Fibroblast of lung (primary cell): ENCODE results near the gene DSG1. TPM values are rescaled to one million over a fixed set of nuclear protein-coding genes. Genes with fewer than 3 reads are reported as not detected.

ENCODE experiments used
- DNase-seq, 2 donors: peaks; one replicate each; pipeline versions ENCODE4 v3.0.0 to v3.0.0-alpha.2; 2010; ENCODE audit warnings: low read depth in 2 of 2
- H2AFZ ChIP-seq: 2 replicates; pipeline ENCODE4 v1.5.1; 2012; ENCODE audit warnings: low read length, control low read depth, inconsistent platforms
- H3K27ac ChIP-seq: 2 replicates; pipeline ENCODE4 v1.5.1; 2011; ENCODE audit warnings: low read length, control low read depth; ENCODE audit not compliant: insufficient read depth
- H3K27me3 ChIP-seq: 2 replicates; pipeline ENCODE4 v1.5.1; 2011; ENCODE audit warnings: mild to moderate bottlenecking, low read length; ENCODE audit not compliant: control insufficient read depth, insufficient read depth
- H3K36me3 ChIP-seq: 2 replicates; pipeline ENCODE4 v1.5.1; 2011; ENCODE audit warnings: low read length; ENCODE audit not compliant: control insufficient read depth, insufficient read depth
- H3K4me1 ChIP-seq: 2 replicates; pipeline ENCODE4 v1.5.1; 2011; ENCODE audit warnings: low read length; ENCODE audit not compliant: control insufficient read depth, insufficient read depth; ENCODE audit errors: extremely low read depth
- H3K4me2 ChIP-seq: 2 replicates; pipeline ENCODE4 v1.5.1; 2011; ENCODE audit warnings: low read length, control low read depth; ENCODE audit not compliant: insufficient read depth; ENCODE audit errors: extremely low read depth
- H3K4me3 ChIP-seq, 4 experiments: fragments of 200-600 bp in 1 of 4; sonication (generic) in 1 of 4; replicated peaks in 1 of 4; 2 replicates each; pipeline ENCODE4 v1.5.1; 2011 to 2016; ENCODE audit warnings: low read length in 4 of 4, low read depth in 3 of 4, mild to moderate bottlenecking in 3 of 4, control low read depth in 2 of 4, inconsistent platforms in 1 of 4, mixed read lengths in 1 of 4; ENCODE audit not compliant: insufficient read depth in 1 of 4; ENCODE audit errors: control extremely low read depth in 1 of 4
- H3K79me2 ChIP-seq: 2 replicates; pipeline ENCODE4 v1.5.1; 2012; ENCODE audit warnings: mild to moderate bottlenecking, low read length, inconsistent platforms; ENCODE audit not compliant: control insufficient read depth, insufficient read depth
- H3K9ac ChIP-seq: 2 replicates; pipeline ENCODE4 v1.5.1; 2011; ENCODE audit warnings: mild to moderate bottlenecking, low read length, control low read depth; ENCODE audit not compliant: insufficient read depth
- H3K9me3 ChIP-seq: 2 replicates; pipeline ENCODE4 v1.5.1; 2012; ENCODE audit warnings: low read depth, low read length; ENCODE audit not compliant: control insufficient read depth, insufficient read depth
- H4K20me1 ChIP-seq: 2 replicates; pipeline ENCODE4 v1.5.1; 2011; ENCODE audit warnings: low read length; ENCODE audit not compliant: control insufficient read depth, insufficient read depth; ENCODE audit errors: extremely low read depth
- CTCF ChIP-seq, 2 donors: IDR thresholded peaks in 1 of 2; conservative IDR thresholded peaks in 1 of 2; 1 replicate in 1 of 2; 2 replicates in 1 of 2; pipeline ENCODE4 v1.5.1; 2011 to 2012; ENCODE audit warnings: low read length in 2 of 2, control low read depth in 1 of 2, inconsistent platforms in 1 of 2, low read depth in 1 of 2, mild to moderate bottlenecking in 1 of 2
- EZH2 ChIP-seq: IDR thresholded peaks from 2 replicates; pipeline ENCODE4 v1.5.1; 2012; ENCODE audit warnings: low read length, control low read depth, mild to moderate bottlenecking; ENCODE audit errors: missing control alignments
- polyA plus RNA-seq, 2 donors: library from polyadenylated mRNA; depleted of rRNA in 1 of 2; stranded (reverse) in 1 of 2; unstranded in 1 of 2; fragments of >200 nt; gene quantifications; 2 replicates each; pipeline ENCODE4 v1.2.1, GENCODE V29; 2011 to 2012; ENCODE audit warnings: missing spikeins in 1 of 2
- total RNA-seq: library from RNA; depleted of rRNA; stranded (reverse); fragments of >200 nt; gene quantifications from 2 replicates; pipeline ENCODE4 v1.2.1, GENCODE V29; 2014

DSG1 gene
- total and polyA plus RNA-seq, 2 donors (not counting 1 experiment from before 2014, with no cell fraction given), result not detected

- H3K79me2 ChIP-seq, result no peaks in the 10 kb centered on the region
- no peak overlapping the region for H3K27ac ChIP-seq
- H3K36me3 ChIP-seq, result no peaks in the 10 kb centered on the region
- H3K4me3 ChIP-seq, result no peak overlapping the region
- H3K27me3 ChIP-seq, result no peaks in the 10 kb centered on the region
- H3K4me1 ChIP-seq, result no peaks in the 10 kb centered on the region
- no peak overlapping the region for H3K9ac ChIP-seq
- no peak overlapping the region for H2AFZ ChIP-seq
- no peak overlapping the region for H3K4me2 ChIP-seq
- no peaks in the 10 kb centered on the region for H4K20me1 ChIP-seq
- TF ChIP-seq EZH2 (no peak), CTCF (conservative IDR thresholded peaks at IDR 0.05 in 1 of 2, IDR thresholded peaks at IDR 0.05 in 1 of 2; ENCODE audit: low read depth in 1 of 2, low read length in 2 of 2) (no peak)
- no peaks in the 10 kb centered on the region for H3K9me3 ChIP-seq
- DNase-seq, result peak in 1 of 2 donors; percentile 18
Observed at GRCh38 chr18:31401156-31402025, 83.4 kb downstream of the DSG1 start.

GRCh38 chr18:31402026-31402373 is 84.0 kb downstream of the DSG1 start:
- no peak overlapping the region for H3K9ac ChIP-seq
- no peak overlapping the region for H3K4me2 ChIP-seq
- no peaks in the 10 kb centered on the region for H3K36me3 ChIP-seq
- DNase-seq, result no peak
- no peak for TF ChIP-seq EZH2
- TF ChIP-seq CTCF (conservative IDR thresholded peaks at IDR 0.05 in 1 of 2, IDR thresholded peaks at IDR 0.05 in 1 of 2; ENCODE audit: low read depth in 1 of 2, low read length in 2 of 2), result no peak
- H4K20me1 ChIP-seq, result no peaks in the 10 kb centered on the region
- no peaks in the 10 kb centered on the region for H3K4me1 ChIP-seq
- H3K27ac ChIP-seq, result no peak overlapping the region
- no peak overlapping the region for H2AFZ ChIP-seq
- H3K9me3 ChIP-seq, result no peaks in the 10 kb centered on the region
- no peak overlapping the region for H3K4me3 ChIP-seq
- no peaks in the 10 kb centered on the region for H3K27me3 ChIP-seq
- no peaks in the 10 kb centered on the region for H3K79me2 ChIP-seq

- Histone ChIP-seq H3K4me2 (no peak overlapping the region), H2AFZ (no peak overlapping the region), H3K4me3 (no peak overlapping the region), H3K27me3 (no peaks in the 10 kb centered on the region), H4K20me1 (no peaks in the 10 kb centered on the region), H3K36me3 (no peaks in the 10 kb centered on the region), H3K9ac (no peak overlapping the region), H3K27ac (no peak overlapping the region), H3K9me3 (no peaks in the 10 kb centered on the region), H3K79me2 (no peaks in the 10 kb centered on the region), H3K4me1 (no peaks in the 10 kb centered on the region)
- DNase-seq, result no peak
- TF ChIP-seq CTCF (conservative IDR thresholded peaks at IDR 0.05 in 1 of 2, IDR thresholded peaks at IDR 0.05 in 1 of 2; ENCODE audit: low read depth in 1 of 2, low read length in 2 of 2) (no peak), EZH2 (no peak)
Observed at GRCh38 chr18:31403409-31403808, 85.4 kb downstream of the DSG1 start.

Other genes with a start within 250 kb of the DSG1 start
- under 0.01 TPM in 2 replicates for gene DSC2, start 215.7 kb upstream of the DSG1 start, total RNA-seq
- gene DSC2, start 215.7 kb upstream of the DSG1 start, polyA plus RNA-seq, result not detected in 2 replicates
- gene DSC1, start 155.3 kb upstream of the DSG1 start, total RNA-seq, result not detected in 2 replicates
- not detected in 2 replicates for gene DSC1, start 155.3 kb upstream of the DSG1 start, polyA plus RNA-seq
- not detected in 2 replicates for gene DSG4, start 58.6 kb downstream of the DSG1 start, total RNA-seq
- not detected in 2 replicates for gene DSG4, start 58.6 kb downstream of the DSG1 start, polyA plus RNA-seq
- gene DSG3, start 129.6 kb downstream of the DSG1 start, total RNA-seq, result under 0.01 TPM in 1 of 2 replicates, not detected in the other
- gene DSG3, start 129.6 kb downstream of the DSG1 start, polyA plus RNA-seq, result 0.01 and 0.02 TPM in 2 replicates
- gene DSG2, start 180.0 kb downstream of the DSG1 start, total RNA-seq, result 0.33 and 1.0 TPM in 2 replicates
- gene DSG2, start 180.0 kb downstream of the DSG1 start, polyA plus RNA-seq, result 1.1 and 1.6 TPM in 2 replicates